ENCODE data around the gene ANXA11.
A peak's percentile ranks its signal among the peaks of the same experiment; 100 is the strongest.
"Not testable (repeated sequence)": the region's sequence is repeated elsewhere in the genome, so short reads cannot be mapped to it uniquely, and the experiment has no call there.

ANXA11 gene

DNA sequence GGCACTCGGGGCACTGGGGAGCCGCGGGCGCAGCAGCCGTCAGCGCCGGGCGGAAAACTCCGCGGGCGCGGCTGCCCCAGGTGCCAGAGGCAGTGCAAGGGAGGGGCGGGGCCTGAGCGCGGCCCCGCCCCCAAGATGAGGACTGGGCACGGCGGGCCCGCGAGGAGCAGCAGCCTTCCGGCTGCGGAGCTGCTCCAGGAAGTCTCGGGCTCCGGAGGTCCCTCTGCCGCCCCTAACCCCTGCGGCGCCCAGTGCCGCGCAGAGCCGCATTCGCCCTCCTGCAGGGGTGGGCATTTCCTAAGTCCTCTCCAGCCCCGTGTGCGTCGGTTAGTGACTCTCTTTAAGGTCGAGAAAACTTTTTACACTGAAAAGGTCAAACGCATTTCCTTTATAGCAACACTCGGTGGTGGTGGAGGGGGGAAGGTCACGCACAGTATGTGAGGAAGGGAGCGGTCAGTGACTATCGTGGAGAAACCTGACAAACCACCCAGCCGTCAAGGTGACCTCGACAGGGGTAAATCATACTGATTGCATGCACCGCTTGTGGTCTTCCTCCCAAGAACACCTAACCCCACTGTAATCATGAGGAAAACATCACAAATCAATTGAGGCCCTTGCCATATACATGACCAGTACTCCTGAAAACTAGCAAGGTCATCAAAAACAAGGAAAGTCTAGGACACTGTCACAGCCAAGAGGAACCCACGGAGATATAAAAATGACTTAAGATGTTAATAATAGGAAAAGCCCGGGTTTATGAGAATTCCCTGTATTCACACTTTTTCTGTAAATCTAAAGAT lies at the start of gene ANXA11:
ANXA11 (minus strand) TSS at position 61 of the 800 bp plus-strand sequence. CDS start 32,676 bp downstream, outside the sequence.
- DNase-seq (ENCODE audit: low spot score): peak; percentile 60

DNA sequence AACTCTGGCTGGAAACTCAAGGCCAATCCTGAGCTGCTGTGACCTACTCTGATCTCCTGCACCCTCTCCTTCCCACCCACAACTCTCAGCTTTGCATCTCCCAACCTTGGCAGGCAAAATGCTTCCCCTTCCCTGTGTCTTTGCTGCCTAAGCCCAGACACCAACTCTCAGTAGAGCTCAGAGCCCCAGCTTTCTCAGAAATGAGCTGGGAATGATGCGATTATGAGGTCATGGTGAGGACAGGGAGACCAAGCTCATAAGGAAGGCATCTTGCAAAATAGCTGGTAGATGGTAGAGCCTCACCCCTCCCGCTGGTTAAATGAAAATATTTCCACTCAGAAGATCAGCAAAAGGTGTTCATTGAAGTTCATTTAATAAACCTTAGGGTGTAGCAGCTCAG lies 49.4 kb upstream of the ANXA11 start:
- not testable (repeated sequence) for DNase-seq (ENCODE audit: low spot score)

DNA sequence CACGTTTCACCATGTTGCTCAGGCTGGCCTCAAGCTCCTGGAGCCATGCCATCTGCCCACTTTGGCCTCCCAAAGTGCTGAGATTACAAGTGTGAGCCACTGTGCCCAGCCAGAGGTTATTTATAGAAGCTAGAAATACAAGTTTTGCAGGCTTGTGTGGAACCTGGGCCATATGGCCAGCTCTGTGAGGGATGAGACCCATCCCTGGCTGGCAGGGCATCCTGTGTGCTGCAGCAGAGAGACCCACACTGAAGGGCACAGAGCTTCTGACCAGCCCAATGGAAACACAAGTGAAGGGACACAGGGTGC lies 48.6 kb upstream of the ANXA11 start:
- not testable (repeated sequence) for DNase-seq (ENCODE audit: low spot score)

GRCh38 chr10:80253266-80253962 lies 48.1 kb upstream of the ANXA11 start:
- no peak for DNase-seq (ENCODE audit: low spot score)

DNA sequence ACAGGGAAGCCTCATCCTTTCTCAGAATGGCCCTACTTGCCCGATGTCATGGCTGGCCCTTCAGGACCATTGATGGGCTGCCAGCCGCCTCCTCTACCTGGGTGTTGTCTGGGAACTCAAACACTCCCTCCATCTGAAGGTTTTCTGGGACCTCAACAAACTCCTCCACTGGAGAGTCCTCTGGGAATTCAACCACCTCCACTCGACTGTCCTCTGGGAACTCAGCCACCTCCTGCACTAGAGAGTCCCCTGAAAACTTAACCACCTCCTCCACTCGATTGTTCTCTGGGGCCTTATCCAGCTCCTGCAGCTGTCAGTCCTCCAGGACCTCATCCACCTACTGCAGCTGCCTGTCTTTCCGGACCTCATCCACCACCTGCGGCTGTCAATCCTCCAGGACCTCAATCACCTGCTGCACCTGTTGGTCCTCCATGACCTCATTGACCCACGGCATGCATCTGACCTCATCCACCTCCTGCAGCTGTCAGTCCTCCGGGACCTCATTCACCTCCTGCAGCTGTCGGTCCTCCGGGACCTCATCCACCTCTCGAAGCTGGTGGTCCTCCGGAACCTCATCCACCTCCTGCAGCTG lies 47.1 kb upstream of the ANXA11 start:
- no peak for DNase-seq (ENCODE audit: low spot score)

- DNase-seq (ENCODE audit: low spot score): not testable (repeated sequence)
Observed at GRCh38 chr10:80251703-80252280, 46.5 kb upstream of the ANXA11 start.

DNA sequence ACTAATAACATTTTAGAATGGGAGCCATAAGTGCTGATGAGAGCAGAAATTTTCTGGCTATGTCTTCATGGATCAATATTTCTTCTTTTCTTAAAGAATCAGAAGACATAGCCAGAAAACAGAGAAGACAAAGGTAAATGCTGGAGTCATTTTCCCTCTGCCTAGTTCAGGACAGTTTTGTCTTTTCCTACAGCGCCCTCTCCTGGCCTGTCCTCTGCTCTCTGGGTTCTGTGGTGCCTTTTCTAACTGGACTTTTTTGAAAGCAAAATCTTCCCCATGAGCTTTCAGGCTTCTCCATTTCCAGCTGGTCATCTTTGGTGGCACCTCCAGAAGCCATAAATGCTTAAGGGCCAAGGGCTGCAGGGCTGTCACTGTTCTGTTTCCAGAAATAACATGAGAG lies 45.1 kb upstream of the ANXA11 start:
- DNase-seq (ENCODE audit: low spot score): not testable (repeated sequence)

DNA sequence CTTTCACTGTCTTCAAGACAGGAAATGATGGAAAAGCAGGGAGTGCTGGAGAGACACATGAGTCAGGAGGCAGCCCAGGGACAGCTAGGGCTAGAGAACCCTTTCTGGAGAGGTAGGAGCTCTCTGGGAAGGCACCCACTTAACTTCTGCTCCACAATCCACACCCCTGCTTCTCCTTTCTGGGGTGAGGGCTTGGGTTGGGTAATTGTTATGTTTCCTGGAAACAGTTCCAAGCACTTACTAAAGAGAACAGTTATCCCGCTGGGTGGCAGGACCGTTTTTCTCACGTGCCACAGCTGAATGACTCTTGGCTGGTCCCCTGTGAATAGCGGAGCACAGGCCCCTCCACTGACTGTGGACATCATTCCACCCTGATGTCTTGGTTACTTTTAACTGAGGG lies 44.6 kb upstream of the ANXA11 start:
- not testable (repeated sequence) for DNase-seq (ENCODE audit: low spot score)

GRCh38 chr10:80247611-80248010 lies 42.3 kb upstream of the ANXA11 start:
- not testable (repeated sequence) for DNase-seq (ENCODE audit: low spot score)

- DNase-seq (ENCODE audit: low spot score): not testable (repeated sequence)
Observed at GRCh38 chr10:80244371-80244770, 39.0 kb upstream of the ANXA11 start.

GRCh38 chr10:80242341-80242740 lies 37.0 kb upstream of the ANXA11 start:
- not testable (repeated sequence) for DNase-seq (ENCODE audit: low spot score)

DNA sequence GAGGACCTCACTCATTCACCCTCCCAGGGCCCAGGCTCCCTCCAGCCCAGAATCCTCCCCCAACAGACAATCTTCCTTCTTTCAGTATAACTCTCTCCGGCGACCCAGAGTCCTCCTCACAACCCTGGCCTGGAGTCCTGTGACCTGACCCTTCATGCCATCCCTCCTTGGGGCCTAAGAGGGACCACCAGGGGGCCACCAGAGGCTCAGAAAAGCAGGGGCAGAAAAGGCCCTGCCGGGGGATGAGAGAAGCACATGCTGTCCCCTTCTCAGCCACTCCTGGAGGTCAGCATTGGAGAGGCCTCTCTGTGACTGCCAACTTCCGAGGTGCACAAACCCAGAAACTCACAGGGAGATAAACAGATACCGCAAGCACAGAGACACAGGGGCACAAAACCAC lies 31.1 kb upstream of the ANXA11 start:
- DNase-seq (ENCODE audit: low spot score): not testable (repeated sequence)

DNA sequence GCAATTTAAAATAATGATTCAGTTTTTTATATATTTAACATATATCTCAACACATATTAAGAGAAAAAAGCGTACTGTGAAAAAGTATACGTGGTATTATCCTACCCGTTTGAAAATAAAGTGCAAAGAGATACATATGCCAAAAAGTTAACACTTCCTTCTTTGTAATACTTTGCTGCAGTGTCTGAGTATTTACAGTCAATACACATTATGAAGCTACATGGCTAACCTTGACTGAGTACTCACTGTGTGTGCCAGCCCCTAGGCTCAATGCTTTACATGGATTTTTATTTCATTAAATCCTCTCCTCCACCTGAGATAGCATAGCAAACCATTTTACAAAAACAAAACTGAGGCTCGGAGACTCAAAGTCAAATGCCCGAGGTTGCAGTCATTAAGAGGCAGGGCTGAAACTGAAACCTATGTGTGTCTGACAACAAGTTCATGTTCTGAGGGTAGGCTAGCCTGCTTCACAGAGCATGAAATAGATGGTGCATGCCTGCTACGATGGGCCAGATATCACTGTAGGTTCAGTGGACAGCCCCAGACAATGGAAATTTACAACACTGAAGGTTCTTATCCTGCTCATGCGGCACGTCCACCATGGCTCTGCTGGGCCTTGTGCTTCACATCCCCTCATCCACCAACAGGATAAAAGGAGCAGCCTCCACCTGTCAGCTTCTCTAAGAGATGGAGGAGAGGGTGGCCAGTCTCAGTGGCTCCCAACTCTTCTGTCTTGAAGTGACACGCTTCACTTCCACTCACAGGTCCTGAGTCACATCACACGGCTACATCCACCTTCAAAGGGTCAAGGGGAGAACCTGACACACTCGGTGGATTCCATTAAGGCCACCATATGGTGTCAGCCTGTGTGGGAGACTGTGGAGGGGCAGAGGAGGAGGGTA lies 29.2 kb upstream of the ANXA11 start:
- not testable (repeated sequence) for DNase-seq (ENCODE audit: low spot score)

DNA sequence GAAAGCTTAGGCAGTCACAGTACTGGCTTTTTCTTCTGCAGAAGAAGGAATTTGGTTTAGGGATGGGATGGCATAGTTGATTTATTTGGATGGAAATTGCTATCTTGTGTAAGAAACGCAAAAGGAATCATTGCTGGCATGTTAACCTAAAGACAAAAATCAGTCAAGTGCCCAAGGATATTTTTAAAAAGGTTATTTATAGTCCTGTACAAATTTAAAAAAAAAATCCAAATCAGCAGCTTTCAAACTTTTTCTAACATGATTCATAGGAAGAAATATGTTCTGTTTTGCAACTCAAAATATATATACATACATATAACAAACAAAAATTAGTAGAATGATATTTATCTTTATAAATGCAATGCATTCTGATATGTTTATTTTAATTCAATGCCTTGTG lies 28.5 kb upstream of the ANXA11 start:
- not testable (repeated sequence) for DNase-seq (ENCODE audit: low spot score)

DNA sequence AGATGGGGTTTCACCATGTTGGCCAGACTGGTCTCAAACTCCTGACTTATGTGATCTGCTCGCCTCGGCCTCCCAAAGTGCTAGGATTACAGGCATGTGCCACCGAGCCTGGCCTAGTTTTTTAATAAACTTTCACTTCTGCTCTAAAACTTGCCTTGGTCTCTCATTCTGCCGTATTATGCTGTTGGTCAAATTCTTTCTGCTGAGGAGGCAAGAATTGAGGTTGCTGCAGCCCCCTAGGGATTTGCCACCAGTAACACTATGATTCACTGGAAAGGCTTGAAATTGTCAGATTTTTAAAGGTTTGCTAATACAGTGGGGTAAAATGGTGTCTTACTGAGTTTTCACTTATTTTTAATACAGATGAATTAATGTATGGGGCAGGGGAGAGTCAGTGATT lies 21.4 kb upstream of the ANXA11 start:
- DNase-seq (ENCODE audit: low spot score): not testable (repeated sequence)

DNA sequence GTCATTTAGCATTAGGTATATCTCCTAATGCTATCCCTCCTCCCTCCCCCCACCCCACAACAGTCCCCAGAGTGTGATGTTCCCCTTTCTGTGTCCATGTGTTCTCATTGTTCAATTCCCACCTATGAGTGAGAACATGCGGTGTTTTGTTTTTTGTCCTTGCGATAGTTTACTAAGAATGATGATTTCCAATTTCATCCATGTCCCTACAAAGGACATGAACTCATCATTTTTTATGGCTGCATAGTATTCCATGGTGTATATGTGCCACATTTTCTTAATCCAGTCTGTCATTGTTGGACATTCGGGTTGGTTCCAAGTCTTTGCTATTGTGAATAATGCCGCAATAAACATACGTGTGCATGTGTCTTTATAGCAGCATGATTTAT lies 17.7 kb upstream of the ANXA11 start:
- DNase-seq (ENCODE audit: low spot score): not testable (repeated sequence)

DNA sequence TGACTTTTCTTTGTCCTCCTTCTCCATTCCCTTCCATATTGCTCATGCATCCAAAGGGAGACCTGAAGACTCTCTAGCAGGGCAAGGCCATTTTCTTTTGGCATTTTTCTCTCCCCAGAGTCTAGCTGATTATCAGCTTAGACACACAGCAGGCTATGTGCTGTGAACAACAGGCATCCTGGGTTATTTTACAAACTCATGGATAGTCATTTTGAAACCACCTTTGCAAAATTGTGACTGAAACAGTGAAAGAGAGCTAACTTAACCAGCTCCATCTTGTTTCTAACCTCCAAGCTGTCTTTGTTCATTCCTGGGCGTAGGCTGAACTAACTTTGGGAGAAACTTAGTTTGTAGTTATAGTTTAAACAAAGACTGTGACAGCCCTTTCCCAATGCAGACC lies 13.5 kb upstream of the ANXA11 start:
- DNase-seq (ENCODE audit: low spot score): not testable (repeated sequence)

DNA sequence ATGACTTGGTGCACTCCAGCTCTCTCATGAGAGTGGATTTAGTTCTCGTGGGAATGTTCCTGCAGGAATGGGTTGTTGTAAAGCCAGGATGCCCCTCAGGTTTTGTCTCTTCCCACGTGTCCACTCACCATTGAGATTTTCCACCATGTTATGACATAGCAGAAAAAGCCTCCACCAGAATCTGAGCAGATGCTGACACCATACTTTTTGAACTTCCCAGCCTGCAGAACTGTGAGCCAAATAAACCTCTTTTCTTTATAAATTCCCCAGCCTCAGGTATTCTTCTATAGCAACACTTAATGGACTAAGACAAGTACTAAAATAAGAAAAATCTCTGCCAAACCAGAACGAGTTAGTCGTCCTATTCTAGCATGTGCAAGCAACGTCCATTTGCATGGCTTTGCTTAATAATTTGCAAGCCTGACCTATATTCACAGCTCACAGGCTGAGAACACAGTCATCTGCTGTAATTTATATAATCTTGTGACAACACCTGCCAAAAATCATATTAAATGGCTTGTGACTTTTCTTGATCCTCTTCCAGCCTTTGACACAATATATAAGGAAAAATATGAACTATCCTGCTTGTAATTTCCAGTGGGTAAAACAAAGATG lies 9.1 kb upstream of the ANXA11 start:
- not testable (repeated sequence) for DNase-seq (ENCODE audit: low spot score)

DNA sequence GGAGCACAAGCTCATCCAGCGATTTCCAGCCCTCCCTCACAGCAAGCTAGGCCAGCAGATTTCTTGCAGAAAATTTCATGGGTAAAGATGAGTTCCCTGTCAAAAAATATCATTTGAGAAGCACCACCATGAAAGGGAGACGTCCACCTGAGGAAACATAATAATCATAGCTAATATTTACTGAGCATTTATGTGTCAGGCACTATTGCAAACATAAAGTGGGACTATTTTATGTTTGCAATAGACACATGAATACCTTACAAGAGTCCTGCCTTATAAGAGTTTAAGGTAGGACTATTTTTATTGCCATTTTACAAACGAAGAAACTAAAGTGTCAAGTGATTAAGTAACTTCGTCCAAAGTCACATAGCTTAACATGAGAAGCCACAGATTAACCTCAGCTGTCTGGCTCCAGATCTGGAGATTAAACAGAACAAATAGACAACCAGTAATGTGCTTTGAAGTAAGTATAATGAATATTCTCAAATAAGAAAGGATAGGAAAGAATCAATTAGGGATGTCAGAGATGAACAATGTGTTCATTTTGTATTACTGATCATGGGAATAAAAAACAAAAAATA lies 7.3 kb upstream of the ANXA11 start:
- DNase-seq (ENCODE audit: low spot score): not testable (repeated sequence)

DNA sequence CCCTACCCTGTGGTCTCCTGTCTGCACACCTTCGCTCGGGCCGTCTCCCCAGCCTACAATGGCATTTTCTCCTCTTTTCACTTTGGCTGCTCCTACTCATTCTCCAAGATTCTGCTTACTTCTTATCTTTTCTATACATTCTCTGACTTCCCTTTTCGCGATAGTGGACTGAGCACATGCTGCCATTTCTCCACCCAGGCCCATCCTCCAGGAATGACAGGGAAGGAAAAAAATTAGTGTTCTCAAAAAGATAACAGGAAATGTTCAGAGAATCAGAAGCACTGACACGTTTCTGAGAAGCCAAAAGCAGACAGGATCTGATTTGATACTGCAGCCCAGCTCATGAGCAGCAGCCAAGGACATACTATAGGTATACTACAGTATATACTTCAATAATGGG lies 6.4 kb upstream of the ANXA11 start:
- no peak for DNase-seq (ENCODE audit: low spot score)

- no peak for DNase-seq (ENCODE audit: low spot score)
Observed at GRCh38 chr10:80210259-80210658, 4.9 kb upstream of the ANXA11 start.
